Ascending aorta (tissue), 2 donors: ENCODE measurements around the gene ABCD3. TPM values are rescaled to one million over a fixed set of nuclear protein-coding genes. Genes with fewer than 3 reads are reported as not detected.

Experiments
- DNase-seq, 2 donors: peaks; one replicate each; pipeline ENCODE4 v3.0.0-alpha.2; 2019; ENCODE audit warnings: low spot score in 2 of 2
- H3K27ac ChIP-seq, 2 donors: fragments of 200-600 bp; sonication (generic); one replicate each; pipeline ENCODE4 v1.5.1; 2016 to 2017; ENCODE audit warnings: mild to moderate bottlenecking in 1 of 2
- H3K27me3 ChIP-seq: fragments of 200-600 bp; sonication (generic); one replicate; pipeline ENCODE4 v1.5.1; 2017
- H3K36me3 ChIP-seq, 2 donors: fragments of 200-600 bp; sonication (generic); one replicate each; pipeline ENCODE4 v1.5.1; 2016
- H3K4me1 ChIP-seq, 2 donors: fragments of 200-600 bp; sonication (generic); one replicate each; pipeline ENCODE4 v1.5.1; 2016 to 2017; ENCODE audit warnings: mild to moderate bottlenecking in 1 of 2
- H3K4me3 ChIP-seq, 2 donors: fragments of 200-600 bp; sonication (generic); one replicate each; pipeline ENCODE4 v1.5.1; 2016 to 2017; ENCODE audit warnings: mild to moderate bottlenecking in 1 of 2
- H3K9me3 ChIP-seq, 2 donors: fragments of 200-600 bp; sonication (generic); one replicate each; pipeline ENCODE4 v1.5.1; 2016
- CTCF ChIP-seq, 3 experiments: fragments of 200-600 bp in 2 of 3; fragments of 450-650 bp in 1 of 3; sonication (generic) in 2 of 3; IDR thresholded peaks; one replicate each; pipeline ENCODE4 v1.5.1; 2016 to 2019; ENCODE audit warnings: antibody characterized with exemption in 3 of 3, mild to moderate bottlenecking in 1 of 3, moderate library complexity in 1 of 3
- intact Hi-C: fragments of 100-400 bp; cut with DNase I; formaldehyde crosslinking; loops from one replicate; pipeline ENCODE4 v1.15.1; 2023
- total RNA-seq: library from RNA; depleted of rRNA; stranded (reverse); fragments of >200 nt; gene quantifications from one replicate; pipeline ENCODE4 v1.1.0, GENCODE V29; 2016

ABCD3 gene
- total RNA-seq, 1 donor from 2014 or later = 8.8 TPM

GRCh38 chr1:94538243-94538827 is 120.1 kb downstream of the ABCD3 start:
- peak in 1 of 3 experiments; percentile 17 for TF ChIP-seq CTCF (IDR thresholded peaks at IDR 0.05)
- DNase-seq = no peak
- Histone ChIP-seq H3K4me3 (peak overlapping the region in 1 of 2 donors; percentile 100), H3K9me3 (no peaks in the 10 kb centered on the region), H3K27me3 (no peaks in the 10 kb centered on the region), H3K4me1 (peaks cover 5 to 7% of the 10 kb centered on the region in 2 donors), H3K27ac (peak overlapping the region; percentile 7 to 45), H3K36me3 (peaks cover 13 to 25% of the 10 kb centered on the region in 2 donors)
- intact Hi-C loops = no loop called here

GRCh38 chr1:94539496-94539895 is 121.3 kb downstream of the ABCD3 start:
- H3K27ac ChIP-seq = peak overlapping the region in 1 of 2 donors; percentile 97
- no peak for DNase-seq
- TF ChIP-seq CTCF (IDR thresholded peaks at IDR 0.05) = no peak
- intact Hi-C loops = no loop called here
- H3K27me3 ChIP-seq = no peaks in the 10 kb centered on the region
- no peaks in the 10 kb centered on the region for H3K9me3 ChIP-seq
- H3K4me1 ChIP-seq = peaks cover 5 to 16% of the 10 kb centered on the region in 2 donors
- peak overlapping the region; percentile 73 to 100 for H3K4me3 ChIP-seq
- H3K36me3 ChIP-seq = peaks cover 13 to 19% of the 10 kb centered on the region in 2 donors

- peak overlapping the region; percentile 73 to 100 for H3K4me3 ChIP-seq
- H3K9me3 ChIP-seq = no peaks in the 10 kb centered on the region
- peaks cover 8 to 21% of the 10 kb centered on the region in 2 donors for H3K4me1 ChIP-seq
- intact Hi-C loops = loop anchor here (2.0 to 10.0 kb wide), 6 partner anchors 197 to 694 kb away; partner anchors contain the start of genes CNN3 and RWDD3
- no peak for TF ChIP-seq CTCF (IDR thresholded peaks at IDR 0.05)
- no peak for DNase-seq
- H3K36me3 ChIP-seq = peaks cover 6 to 8% of the 10 kb centered on the region in 2 donors
- peak overlapping the region; percentile 88 to 97 for H3K27ac ChIP-seq
- no peaks in the 10 kb centered on the region for H3K27me3 ChIP-seq
Observed at GRCh38 chr1:94540440-94541245, 122.5 kb downstream of the ABCD3 start.

GRCh38 chr1:94541246-94542087 is 123.3 kb downstream of the ABCD3 start, which contains the start of gene F3:
Gene F3 (minus strand): TSS chr1:94541759. CDS start chr1:94541636, 123 bp downstream.
- intact Hi-C loops = loop anchor here (2.0 to 10.0 kb wide), 6 partner anchors 196 to 693 kb away; partner anchors contain the start of genes CNN3 and RWDD3
- Histone ChIP-seq H3K9me3 (no peaks in the 10 kb centered on the region), H3K27ac (peak within 1 kb of the TSS; percentile 88 to 97), H3K4me1 (peaks cover 8 to 21% of the 10 kb centered on the region in 2 donors), H3K36me3 (no peaks in the 10 kb centered on the region), H3K4me3 (peak within 1 kb of the TSS; percentile 73 to 100), H3K27me3 (no peaks in the 10 kb centered on the region)
- peak in 1 of 3 experiments; percentile 17 for TF ChIP-seq CTCF (IDR thresholded peaks at IDR 0.05)
- peak; percentile 68 to 95 for DNase-seq
